GM21529 (cell line): ENCODE data around the gene RANBP10.

Experiments
- ATAC-seq: cut with Tn5 transposase; IDR thresholded peaks from one replicate; pipeline ENCODE4 v1.9.1; 2021; ENCODE audit not compliant: unreplicated experiment

RANBP10 gene

GRCh38 chr16:67679935-67680897, 126.1 kb downstream of the RANBP10 start:
- no peak for ATAC-seq

GRCh38 chr16:67678354-67679023, 127.9 kb downstream of the RANBP10 start:
- ATAC-seq: no peak

- ATAC-seq: no peak
Measured at GRCh38 chr16:67677712-67678111, 128.6 kb downstream of the RANBP10 start.

- ATAC-seq: no peak
Measured at GRCh38 chr16:67676939-67677338, 129.4 kb downstream of the RANBP10 start.

- ATAC-seq: no peak
Measured at GRCh38 chr16:67676516-67676915, 129.8 kb downstream of the RANBP10 start.

GRCh38 chr16:67675999-67676398, 130.4 kb downstream of the RANBP10 start:
- ATAC-seq: no peak

GRCh38 chr16:67675579-67675935, 130.8 kb downstream of the RANBP10 start:
- no peak for ATAC-seq

GRCh38 chr16:67674851-67675578, 131.3 kb downstream of the RANBP10 start:
- no peak for ATAC-seq

- ATAC-seq: no peak
Measured at GRCh38 chr16:67673712-67674580, 132.4 kb downstream of the RANBP10 start.
